ENCODE data around the gene GPR78.

GPR78 gene

GRCh38 chr4:8614365-8615193 is 34.4 kb downstream of the GPR78 start:
- no peak overlapping the region for H3K27ac ChIP-seq (ENCODE audit: low read length)
- no peak overlapping the region for H3K4me3 ChIP-seq (ENCODE audit: low read length)
- no peak overlapping the region for H3K4me2 ChIP-seq (ENCODE audit: low read length)
- no peaks in the 10 kb centered on the region for H3K27me3 ChIP-seq (ENCODE audit: low read depth, low read length)
- no peaks in the 10 kb centered on the region for H3K9me3 ChIP-seq (ENCODE audit: insufficient read depth, low read length)
- no peaks in the 10 kb centered on the region for H3K79me2 ChIP-seq (ENCODE audit: low read length)
- H3K36me3 ChIP-seq (replicated peaks; ENCODE audit: low read depth, low read length), result no peaks in the 10 kb centered on the region
- H3K4me1 ChIP-seq (ENCODE audit: low read length), result no peaks in the 10 kb centered on the region
- H4K20me1 ChIP-seq (ENCODE audit: insufficient read depth, low read length), result no peaks in the 10 kb centered on the region
- H2AFZ ChIP-seq (ENCODE audit: low read depth, low read length), result no peak overlapping the region
- H3K9ac ChIP-seq (ENCODE audit: low read length), result no peak overlapping the region
- no peak for TF ChIP-seq EZH2phosphoT487 (IDR thresholded peaks at IDR 0.05; ENCODE audit: low read depth)
- TF ChIP-seq, protein P1, sequence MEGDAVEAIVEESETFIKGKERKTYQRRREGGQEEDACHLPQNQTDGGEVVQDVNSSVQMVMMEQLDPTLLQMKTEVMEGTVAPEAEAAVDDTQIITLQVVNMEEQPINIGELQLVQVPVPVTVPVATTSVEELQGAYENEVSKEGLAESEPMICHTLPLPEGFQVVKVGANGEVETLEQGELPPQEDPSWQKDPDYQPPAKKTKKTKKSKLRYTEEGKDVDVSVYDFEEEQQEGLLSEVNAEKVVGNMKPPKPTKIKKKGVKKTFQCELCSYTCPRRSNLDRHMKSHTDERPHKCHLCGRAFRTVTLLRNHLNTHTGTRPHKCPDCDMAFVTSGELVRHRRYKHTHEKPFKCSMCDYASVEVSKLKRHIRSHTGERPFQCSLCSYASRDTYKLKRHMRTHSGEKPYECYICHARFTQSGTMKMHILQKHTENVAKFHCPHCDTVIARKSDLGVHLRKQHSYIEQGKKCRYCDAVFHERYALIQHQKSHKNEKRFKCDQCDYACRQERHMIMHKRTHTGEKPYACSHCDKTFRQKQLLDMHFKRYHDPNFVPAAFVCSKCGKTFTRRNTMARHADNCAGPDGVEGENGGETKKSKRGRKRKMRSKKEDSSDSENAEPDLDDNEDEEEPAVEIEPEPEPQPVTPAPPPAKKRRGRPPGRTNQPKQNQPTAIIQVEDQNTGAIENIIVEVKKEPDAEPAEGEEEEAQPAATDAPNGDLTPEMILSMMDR (IDR thresholded peaks at IDR 0.05; ENCODE audit: low read depth, low read length), result no peak

- H3K79me2 ChIP-seq (ENCODE audit: low read length), result no peaks in the 10 kb centered on the region
- H3K4me1 ChIP-seq (ENCODE audit: low read length), result no peaks in the 10 kb centered on the region
- TF ChIP-seq, protein P1 (IDR thresholded peaks at IDR 0.05; ENCODE audit: low read depth, low read length), result no peak
- TF ChIP-seq EZH2phosphoT487 (IDR thresholded peaks at IDR 0.05; ENCODE audit: low read depth), result no peak
- no peak overlapping the region for H3K4me3 ChIP-seq (ENCODE audit: low read length)
- no peak overlapping the region for H2AFZ ChIP-seq (ENCODE audit: low read depth, low read length)
- H3K27me3 ChIP-seq (ENCODE audit: low read depth, low read length), result no peaks in the 10 kb centered on the region
- no peaks in the 10 kb centered on the region for H3K9me3 ChIP-seq (ENCODE audit: insufficient read depth, low read length)
- H3K9ac ChIP-seq (ENCODE audit: low read length), result no peak overlapping the region
- no peak overlapping the region for H3K27ac ChIP-seq (ENCODE audit: low read length)
- H3K4me2 ChIP-seq (ENCODE audit: low read length), result no peak overlapping the region
- H4K20me1 ChIP-seq (ENCODE audit: insufficient read depth, low read length), result no peaks in the 10 kb centered on the region
- H3K36me3 ChIP-seq (replicated peaks; ENCODE audit: low read depth, low read length), result no peaks in the 10 kb centered on the region
Measured at GRCh38 chr4:8615366-8615765, 35.2 kb downstream of the GPR78 start.

- no peak overlapping the region for H3K27ac ChIP-seq (ENCODE audit: low read length)
- no peak overlapping the region for H2AFZ ChIP-seq (ENCODE audit: low read depth, low read length)
- no peaks in the 10 kb centered on the region for H4K20me1 ChIP-seq (ENCODE audit: insufficient read depth, low read length)
- H3K27me3 ChIP-seq (ENCODE audit: low read depth, low read length), result no peaks in the 10 kb centered on the region
- H3K4me2 ChIP-seq (ENCODE audit: low read length), result no peak overlapping the region
- no peaks in the 10 kb centered on the region for H3K79me2 ChIP-seq (ENCODE audit: low read length)
- H3K9me3 ChIP-seq (ENCODE audit: insufficient read depth, low read length), result no peaks in the 10 kb centered on the region
- no peaks in the 10 kb centered on the region for H3K4me1 ChIP-seq (ENCODE audit: low read length)
- H3K4me3 ChIP-seq (ENCODE audit: low read length), result no peak overlapping the region
- TF ChIP-seq, protein P1 (IDR thresholded peaks at IDR 0.05; ENCODE audit: low read depth, low read length), result no peak
- no peak for TF ChIP-seq EZH2phosphoT487 (IDR thresholded peaks at IDR 0.05; ENCODE audit: low read depth)
- no peaks in the 10 kb centered on the region for H3K36me3 ChIP-seq (replicated peaks; ENCODE audit: low read depth, low read length)
- no peak overlapping the region for H3K9ac ChIP-seq (ENCODE audit: low read length)
Measured at GRCh38 chr4:8615921-8616787, 36.0 kb downstream of the GPR78 start.

GRCh38 chr4:8616831-8617230 is 36.6 kb downstream of the GPR78 start:
- no peak overlapping the region for H2AFZ ChIP-seq (ENCODE audit: low read depth, low read length)
- H3K4me2 ChIP-seq (ENCODE audit: low read length), result no peak overlapping the region

More at GRCh38 chr4:8616831-8617230, 36.6 kb downstream of the GPR78 start:
- no peaks in the 10 kb centered on the region for H4K20me1 ChIP-seq (ENCODE audit: insufficient read depth, low read length)
- H3K27me3 ChIP-seq (ENCODE audit: low read depth, low read length), result no peaks in the 10 kb centered on the region
- no peaks in the 10 kb centered on the region for H3K4me1 ChIP-seq (ENCODE audit: low read length)
- TF ChIP-seq, protein P1 (IDR thresholded peaks at IDR 0.05; ENCODE audit: low read depth, low read length), result no peak
- TF ChIP-seq EZH2phosphoT487 (IDR thresholded peaks at IDR 0.05; ENCODE audit: low read depth), result no peak
- no peaks in the 10 kb centered on the region for H3K9me3 ChIP-seq (ENCODE audit: insufficient read depth, low read length)
- no peak overlapping the region for H3K9ac ChIP-seq (ENCODE audit: low read length)
- H3K36me3 ChIP-seq (replicated peaks; ENCODE audit: low read depth, low read length), result no peaks in the 10 kb centered on the region
- no peak overlapping the region for H3K27ac ChIP-seq (ENCODE audit: low read length)
- no peak overlapping the region for H3K4me3 ChIP-seq (ENCODE audit: low read length)
- H3K79me2 ChIP-seq (ENCODE audit: low read length), result no peaks in the 10 kb centered on the region
